NCI-H82 treated with DMSO at 0.1 percent for 48 hours (cell line): ENCODE measurements around the gene WDR89.
"Not testable (repeated sequence)": the region's sequence is repeated elsewhere in the genome, so short reads cannot be mapped to it uniquely, and the experiment has no call there.

ENCODE experiments used
- DNase-seq: peaks from one replicate; lab custom pipeline; 2025; ENCODE audit not compliant: unreplicated experiment; lab: John Stamatoyannopoulos, UW

The WDR89 gene

DNA sequence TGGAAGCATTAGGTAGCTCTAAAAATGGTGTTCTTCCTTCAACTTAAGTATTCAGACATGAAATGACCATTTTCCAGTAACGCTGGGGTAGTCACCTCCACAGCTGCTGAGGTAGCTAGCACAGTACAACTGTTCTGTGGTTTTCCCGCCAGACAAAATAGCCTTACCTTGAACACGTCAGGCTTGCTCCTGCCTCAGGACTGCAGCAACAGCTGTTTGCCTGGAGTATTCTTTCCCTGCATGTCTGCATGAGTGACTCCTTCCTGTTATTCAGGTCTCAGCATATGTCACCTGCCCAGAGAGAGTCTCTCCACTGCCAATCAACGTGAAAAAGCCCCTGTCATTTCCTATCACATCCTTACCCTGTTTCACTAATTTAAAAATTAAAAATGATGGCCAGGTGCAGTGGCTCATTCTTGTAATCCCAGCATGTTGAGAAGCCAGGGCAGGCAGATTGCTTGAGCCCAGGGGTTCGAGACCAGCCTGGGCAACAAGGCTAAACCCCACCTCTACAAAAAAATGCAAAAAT lies 37.9 kb downstream of the WDR89 start:
- DNase-seq: no peak

DNA sequence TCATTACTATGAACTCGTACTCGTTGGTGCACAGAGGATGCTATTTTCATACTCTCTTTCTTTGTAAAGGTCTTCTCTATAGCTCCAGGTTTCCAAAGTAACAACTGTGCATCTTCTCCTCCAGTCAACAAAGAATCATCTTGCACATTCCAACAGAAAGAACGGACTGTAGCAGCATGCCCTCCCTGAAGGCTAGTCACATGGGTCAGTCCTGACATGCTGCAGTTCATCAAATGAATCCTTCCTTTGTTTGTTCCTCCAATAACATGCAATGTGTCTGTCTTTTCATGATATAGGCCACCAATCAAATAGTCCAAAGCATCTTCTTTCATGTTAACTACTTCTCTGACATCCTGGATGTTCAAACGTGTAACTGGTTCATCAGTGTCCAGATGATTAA lies 42.9 kb downstream of the WDR89 start:
- DNase-seq: no peak

DNA sequence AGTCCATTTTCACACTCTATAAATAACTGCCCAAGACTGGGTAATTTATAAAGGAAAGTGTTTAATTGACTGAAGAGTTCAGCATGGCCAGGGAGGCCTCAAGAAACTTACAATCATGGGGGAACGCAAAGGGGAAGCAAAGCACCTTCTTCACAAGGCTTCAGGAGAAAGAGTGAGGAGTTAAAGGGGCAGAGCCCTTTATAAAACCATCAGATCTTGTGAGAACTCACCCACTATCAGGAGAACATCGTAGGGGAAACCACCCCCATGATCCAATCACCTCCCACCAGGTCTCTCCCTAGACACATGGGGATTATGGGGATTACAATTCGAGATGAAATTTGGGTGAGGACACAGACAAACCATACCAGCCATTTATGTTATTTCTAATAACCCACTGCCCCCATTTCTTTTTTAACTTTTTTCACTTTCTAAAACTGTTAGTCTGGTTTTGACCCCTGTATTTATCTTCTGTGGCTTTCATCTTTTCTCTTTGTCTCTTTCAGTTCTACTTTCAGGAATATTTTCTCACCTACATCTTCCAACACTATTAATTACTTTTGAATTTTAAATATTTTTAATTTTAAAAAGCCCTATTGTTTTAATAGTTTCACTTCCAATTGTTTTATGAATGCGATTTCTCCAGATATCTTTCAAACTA lies 44.5 kb downstream of the WDR89 start:
- DNase-seq: no peak

DNA sequence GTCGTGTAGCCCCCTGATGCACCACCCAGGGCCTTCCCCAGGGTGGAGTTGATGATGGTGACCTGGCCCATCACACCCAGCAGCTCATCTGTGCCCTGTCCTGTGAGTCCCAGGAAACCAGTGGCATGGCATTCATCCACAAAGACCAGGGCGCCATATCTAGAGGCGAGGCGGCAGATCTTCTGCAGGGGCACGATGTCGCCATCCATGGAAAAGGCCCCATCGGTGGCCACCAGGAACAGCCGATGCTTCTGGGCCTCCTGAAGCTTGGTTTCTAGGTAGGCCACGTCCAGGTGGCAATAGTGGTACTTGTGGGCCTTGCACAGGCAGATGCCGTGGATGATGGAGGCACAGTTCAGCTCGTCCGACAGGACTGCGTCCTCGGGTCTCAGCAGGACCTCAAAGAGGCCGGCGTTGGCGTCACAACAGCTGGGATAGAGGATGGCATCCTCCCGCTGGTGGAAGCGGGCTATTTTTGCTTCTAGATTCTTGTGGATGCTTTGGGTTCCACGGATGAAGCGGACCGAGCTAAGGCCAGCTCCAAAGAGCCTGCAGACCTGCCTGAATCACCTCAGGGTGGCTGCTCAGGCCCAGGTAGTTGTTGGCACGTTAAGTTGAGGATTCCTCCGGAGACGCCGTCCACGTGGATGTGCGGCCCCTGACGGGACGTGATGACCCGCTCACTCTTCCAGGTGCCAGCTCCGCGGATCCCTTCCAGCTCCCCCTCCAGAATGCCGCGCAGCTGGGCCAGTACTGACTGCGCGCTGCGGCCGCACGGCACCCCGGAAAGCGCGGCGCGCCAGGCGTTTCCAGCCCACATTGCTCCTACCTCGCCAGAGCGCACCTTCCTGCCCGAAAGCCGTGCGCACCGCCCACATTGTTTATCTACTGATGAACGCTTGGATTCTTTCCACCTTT lies 47.0 kb downstream of the WDR89 start:
- DNase-seq: no peak

DNA sequence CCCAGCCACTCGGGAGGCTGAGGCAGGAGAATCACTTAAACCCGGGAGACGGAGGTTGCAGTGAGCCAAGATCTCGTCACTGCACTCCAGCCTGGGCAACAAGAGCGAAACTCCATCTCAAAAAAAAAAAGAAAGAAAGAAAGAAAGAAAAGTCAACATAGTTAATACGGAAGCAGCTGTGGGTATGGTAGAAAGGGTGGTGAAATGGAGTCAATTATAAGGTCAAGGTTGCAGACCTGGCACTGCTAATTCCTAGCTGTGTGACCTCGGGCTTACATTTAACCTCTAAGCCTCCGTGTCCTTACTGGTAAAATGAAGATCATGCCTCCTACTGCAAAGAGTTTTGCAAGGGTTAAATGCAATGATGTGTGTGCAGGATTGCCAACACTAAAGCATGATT lies 58.6 kb downstream of the WDR89 start:
- DNase-seq: not testable (repeated sequence)

DNA sequence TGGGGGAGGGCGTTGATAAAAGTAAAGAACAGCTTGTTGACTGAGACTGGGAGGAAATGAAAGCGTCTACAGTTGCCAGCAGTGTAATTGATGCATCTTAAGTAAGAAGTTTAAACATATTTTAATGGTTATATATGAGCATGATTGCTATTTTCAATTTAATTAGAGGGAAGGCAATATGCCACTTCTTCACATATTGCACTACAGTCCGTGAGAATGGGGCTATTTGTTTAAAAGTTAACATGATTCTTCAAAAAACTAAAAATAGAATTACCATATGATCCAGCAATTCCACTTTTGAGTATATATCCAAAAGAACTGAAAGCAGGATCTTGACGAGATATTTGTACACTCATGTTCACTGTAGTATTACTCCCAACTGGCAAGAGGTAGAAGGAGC lies 60.2 kb downstream of the WDR89 start:
- no peak for DNase-seq

DNA sequence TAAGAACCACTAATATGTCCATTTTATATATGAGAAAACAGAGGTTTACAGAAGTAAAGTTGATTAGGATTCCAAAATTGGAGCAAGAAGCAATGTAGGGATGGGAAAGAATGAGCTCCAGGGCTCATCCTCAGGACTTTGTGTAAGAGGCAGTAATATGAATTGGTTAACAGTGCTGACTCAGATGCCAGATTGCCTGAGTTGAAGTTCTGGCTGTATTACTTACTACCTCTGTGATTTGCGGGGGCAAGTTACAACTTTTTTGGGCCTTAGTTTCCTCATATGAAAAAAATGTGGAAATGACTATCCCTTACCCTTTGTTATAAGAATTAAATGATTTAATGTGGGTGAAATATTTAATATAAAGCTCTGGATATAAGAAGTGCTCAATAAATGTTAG lies 63.4 kb downstream of the WDR89 start:
- DNase-seq: no peak

DNA sequence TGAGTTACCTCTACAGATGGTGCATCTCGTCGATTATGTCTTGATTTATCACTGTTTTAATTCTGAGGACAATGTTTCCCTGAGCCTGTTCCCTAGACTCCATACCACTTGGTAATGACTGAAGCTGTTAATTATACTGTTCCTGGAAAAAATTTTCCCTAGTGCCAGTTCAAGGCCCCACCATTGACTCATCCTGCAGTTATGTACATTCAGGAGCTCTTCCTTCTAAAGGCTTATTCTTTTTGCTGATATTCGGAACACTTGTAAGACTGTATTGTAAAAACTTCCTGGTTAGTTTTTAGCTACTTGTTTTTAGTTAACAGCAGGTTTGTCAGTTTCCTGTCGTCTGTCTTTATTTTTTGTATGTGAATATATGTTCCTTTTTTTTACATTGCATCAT lies 68.1 kb downstream of the WDR89 start:
- no peak for DNase-seq

DNA sequence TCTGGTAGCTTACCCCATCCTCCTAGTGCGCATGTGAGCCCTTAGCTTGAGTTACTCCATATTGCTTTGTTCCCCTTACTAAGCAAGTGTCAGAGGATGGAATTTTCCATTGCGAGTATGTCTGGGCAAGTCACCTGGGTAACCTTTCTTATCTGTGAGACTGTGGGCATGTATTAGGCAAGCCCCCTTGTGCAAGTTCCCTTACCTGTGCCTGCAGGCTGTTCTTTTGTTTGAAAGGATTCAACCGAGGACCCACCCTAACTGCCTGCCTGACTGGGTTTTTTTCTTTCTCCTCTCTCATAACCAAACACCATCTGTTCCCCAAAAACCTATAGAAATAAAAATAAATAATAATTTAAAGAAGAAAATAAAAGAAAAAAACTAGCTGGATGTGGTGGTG lies 76.2 kb downstream of the WDR89 start:
- DNase-seq: no peak

DNA sequence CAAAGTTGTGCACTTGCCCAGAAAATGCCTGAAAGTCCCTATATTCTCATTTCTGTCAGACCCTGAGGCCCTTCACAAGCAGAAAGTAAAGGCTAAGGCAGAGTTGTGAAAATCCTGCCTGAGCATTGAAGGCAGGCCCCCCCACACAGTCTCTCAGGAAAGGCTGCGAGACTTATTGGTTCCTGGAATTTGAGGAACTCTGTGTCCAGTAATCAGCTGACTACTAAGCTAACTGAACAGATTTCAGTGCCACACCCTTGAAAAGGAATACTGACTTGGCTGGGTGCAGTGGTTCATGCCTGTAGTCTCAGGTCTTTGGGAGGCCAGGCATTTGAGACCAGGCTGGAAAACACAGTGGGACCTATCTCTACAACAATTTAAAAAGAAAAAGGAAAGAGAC lies 77.4 kb downstream of the WDR89 start:
- no peak for DNase-seq

DNA sequence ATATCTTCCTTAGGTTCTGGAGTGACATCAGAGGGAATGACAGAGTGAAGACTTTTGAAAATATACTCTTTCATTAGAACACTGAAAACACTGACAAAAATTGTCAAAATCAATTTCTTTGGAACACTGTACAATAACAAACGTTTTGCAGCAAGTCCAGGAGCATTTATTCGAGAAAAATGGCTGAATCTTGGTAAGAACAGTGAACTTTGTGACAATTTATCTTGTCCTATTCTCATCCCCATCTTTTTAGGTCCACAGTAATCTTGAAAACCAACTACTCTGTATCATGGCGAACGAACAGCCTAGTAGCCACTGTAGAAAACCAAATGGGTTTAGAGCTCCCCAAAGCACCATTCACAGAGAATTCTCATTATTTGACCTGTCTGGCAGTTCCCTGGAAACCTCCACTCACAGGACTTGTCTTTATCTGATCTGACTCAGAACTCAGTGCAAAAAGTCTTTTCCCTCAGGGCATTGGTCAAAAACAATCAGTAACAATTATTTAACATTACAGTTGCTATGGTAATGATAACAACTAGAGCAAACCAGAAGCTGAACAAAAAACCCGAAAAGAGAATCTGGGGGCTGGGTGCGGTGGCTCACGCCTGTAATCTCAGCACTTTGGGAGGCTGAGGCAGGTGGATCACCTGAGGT lies 78.2 kb downstream of the WDR89 start:
- DNase-seq: no peak

DNA sequence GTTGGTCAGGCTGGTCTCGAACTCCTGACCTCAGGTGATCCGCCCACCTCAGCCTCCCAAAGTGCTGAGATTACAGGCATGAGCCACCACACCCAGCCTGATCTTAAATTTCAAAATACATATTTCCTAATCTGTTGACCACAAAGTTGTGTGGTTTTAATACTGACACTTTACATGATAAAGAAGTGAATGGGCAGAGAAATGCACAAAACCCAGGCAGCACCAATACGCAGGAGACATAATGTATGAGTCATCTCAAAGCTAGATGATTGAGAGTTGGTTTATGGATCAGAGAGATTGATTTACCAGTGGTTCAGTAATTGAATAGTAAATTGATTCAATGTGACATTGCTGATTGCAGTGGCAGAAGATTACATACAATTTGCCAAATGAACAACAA lies 79.3 kb downstream of the WDR89 start:
- DNase-seq: no peak

DNA sequence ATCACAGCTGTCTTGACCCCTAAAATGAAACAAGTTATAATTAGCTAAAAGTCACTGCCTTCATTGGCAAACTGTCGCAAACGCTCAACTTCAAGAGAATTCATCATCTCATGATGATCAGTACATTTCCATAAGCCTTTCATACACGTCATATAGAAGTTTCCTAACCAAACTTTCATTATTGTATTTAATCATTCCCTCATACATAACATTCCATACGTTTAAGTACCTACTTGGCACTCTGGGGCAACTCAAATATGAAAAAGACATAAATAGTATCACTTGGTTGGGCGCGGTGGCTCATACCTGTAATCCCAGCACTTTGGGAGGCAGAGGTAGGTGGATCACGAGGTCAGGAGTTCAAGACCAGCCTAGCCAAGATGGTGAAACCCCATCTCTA lies 86.1 kb downstream of the WDR89 start:
- no peak for DNase-seq

DNA sequence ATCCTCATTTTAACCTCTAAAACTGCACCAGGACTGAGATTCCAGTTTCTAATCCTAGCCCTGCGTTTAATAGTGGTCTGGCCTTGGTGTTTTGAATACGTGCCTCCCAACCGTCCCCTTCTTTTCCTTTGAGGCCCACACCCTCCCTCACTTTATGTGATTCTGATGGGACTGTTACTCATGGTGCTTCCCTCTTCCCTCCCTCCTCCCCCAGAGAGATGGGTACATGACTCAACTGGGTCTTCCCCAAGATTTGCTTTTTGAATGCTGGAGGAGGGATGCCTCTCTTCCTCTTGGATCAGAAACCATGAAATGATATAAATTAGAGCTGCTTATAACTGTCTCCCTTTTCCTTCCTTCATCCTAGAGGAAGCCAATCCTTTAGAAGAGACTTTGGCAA lies 90.3 kb downstream of the WDR89 start:
- no peak for DNase-seq

DNA sequence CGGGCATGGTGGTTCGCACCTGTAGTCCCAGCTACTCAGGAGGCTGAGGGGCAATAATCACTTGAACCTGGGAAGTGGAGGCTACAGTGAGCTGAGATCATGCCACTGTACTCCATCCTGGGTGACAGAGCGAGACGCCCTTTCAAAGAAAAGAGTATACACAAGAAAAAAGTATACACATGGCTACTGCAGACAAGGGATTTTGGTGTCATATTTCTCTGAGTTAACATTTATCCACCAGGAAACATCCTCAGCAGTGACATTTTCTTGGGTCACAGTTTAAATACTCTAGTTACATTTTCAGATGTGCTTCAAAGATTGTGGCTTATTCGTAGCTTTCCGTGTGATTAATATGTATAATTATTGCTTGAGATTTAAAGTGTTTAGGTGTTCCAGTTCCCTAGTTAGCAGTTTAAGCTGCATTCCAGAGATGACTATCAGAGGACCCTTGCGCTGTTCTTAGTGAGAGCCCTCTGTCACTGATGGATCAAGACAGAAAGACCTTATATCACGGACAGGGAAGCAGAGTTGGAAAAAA lies 93.8 kb downstream of the WDR89 start:
- no peak for DNase-seq
